Body of pancreas (tissue), 4 donors: ENCODE data around the gene TIGAR.

Source experiments
- POLR2A ChIP-seq, 3 donors: fragments of 450-650 bp; IDR thresholded peaks; one replicate each; pipeline ENCODE4 v1.6.1; 2016; ENCODE audit warnings: antibody characterized with exemption in 3 of 3, mild to moderate bottlenecking in 2 of 3
- TF ChIP-seq, protein P1 (sequence below), 7 experiments: fragments of 450-650 bp in 4 of 7; fragments of 200-600 bp in 3 of 7; sonication (generic) in 3 of 7; IDR thresholded peaks; one replicate each; pipeline ENCODE4 v1.5.1; 2016 to 2019; ENCODE audit warnings: antibody characterized with exemption in 7 of 7

- TF ChIP-seq, protein P1, sequence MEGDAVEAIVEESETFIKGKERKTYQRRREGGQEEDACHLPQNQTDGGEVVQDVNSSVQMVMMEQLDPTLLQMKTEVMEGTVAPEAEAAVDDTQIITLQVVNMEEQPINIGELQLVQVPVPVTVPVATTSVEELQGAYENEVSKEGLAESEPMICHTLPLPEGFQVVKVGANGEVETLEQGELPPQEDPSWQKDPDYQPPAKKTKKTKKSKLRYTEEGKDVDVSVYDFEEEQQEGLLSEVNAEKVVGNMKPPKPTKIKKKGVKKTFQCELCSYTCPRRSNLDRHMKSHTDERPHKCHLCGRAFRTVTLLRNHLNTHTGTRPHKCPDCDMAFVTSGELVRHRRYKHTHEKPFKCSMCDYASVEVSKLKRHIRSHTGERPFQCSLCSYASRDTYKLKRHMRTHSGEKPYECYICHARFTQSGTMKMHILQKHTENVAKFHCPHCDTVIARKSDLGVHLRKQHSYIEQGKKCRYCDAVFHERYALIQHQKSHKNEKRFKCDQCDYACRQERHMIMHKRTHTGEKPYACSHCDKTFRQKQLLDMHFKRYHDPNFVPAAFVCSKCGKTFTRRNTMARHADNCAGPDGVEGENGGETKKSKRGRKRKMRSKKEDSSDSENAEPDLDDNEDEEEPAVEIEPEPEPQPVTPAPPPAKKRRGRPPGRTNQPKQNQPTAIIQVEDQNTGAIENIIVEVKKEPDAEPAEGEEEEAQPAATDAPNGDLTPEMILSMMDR (IDR thresholded peaks at IDR 0.05) = no peak
- TF ChIP-seq POLR2A (IDR thresholded peaks at IDR 0.05) = no peak
Observed at GRCh38 chr12:4388662-4389061, 67.6 kb downstream of the TIGAR start.
